Neural crest cell (in vitro differentiated cells): ENCODE data around the gene VRK2. TPM values are rescaled to one million over a fixed set of nuclear protein-coding genes. Genes with fewer than 3 reads are reported as not detected.
"Not testable (repeated sequence)": the region's sequence is repeated elsewhere in the genome, so short reads cannot be mapped to it uniquely, and the experiment has no call there.

ENCODE experiments used
- DNase-seq: peaks from one replicate; pipeline ENCODE4 v3.0.0; 2021; ENCODE audit warnings: low read depth, mixed read lengths, low spot score
- H3K27ac Mint-ChIP-seq: one replicate; pipeline ENCODE4 v1.8.0; 2021; ENCODE audit warnings: mild to moderate bottlenecking, mixed read lengths; ENCODE audit not compliant: unreplicated experiment
- H3K27me3 Mint-ChIP-seq: 2 replicates; pipeline ENCODE4 v1.8.0; 2021; ENCODE audit warnings: low read depth, mild to moderate bottlenecking, mixed read lengths
- H3K36me3 Mint-ChIP-seq: 2 replicates; pipeline ENCODE4 v1.8.0; 2021; ENCODE audit warnings: low read depth, mild to moderate bottlenecking, mixed read lengths
- H3K4me1 Mint-ChIP-seq: 2 replicates; pipeline ENCODE4 v1.8.0; 2021; ENCODE audit warnings: mixed read lengths
- H3K4me3 Mint-ChIP-seq: one replicate; pipeline ENCODE4 v1.8.0; 2021; ENCODE audit warnings: mild to moderate bottlenecking, mixed read lengths
- H3K9me3 Mint-ChIP-seq: 2 replicates; pipeline ENCODE4 v1.8.0; 2021; ENCODE audit warnings: mixed read lengths
- CTCF ChIP-seq: fragments of 200-600 bp; sonication (generic); conservative IDR thresholded peaks from 2 replicates; pipeline ENCODE4 v1.5.0; 2021; ENCODE audit warnings: antibody characterized with exemption, mild to moderate bottlenecking
- total RNA-seq: library from RNA; stranded (reverse); gene quantifications from 2 replicates; pipeline ENCODE4 v1.2.1, GENCODE V29; 2021

VRK2 gene
- total RNA-seq, 1 donor from 2014 or later, result 21.4 TPM

GRCh38 chr2:58073008-58073407 lies 26.4 kb downstream of the VRK2 start:
- Mint-ChIP-seq H3K27ac (no peak overlapping the region), H3K36me3 (peaks cover 34% of the 10 kb centered on the region), H3K4me3 (no peak overlapping the region), H3K9me3 (peaks cover 14% of the 10 kb centered on the region), H3K27me3 (no peaks in the 10 kb centered on the region), H3K4me1 (no peaks in the 10 kb centered on the region)
- no peak for DNase-seq
- TF ChIP-seq CTCF, result no peak

GRCh38 chr2:58073751-58074150 lies 27.1 kb downstream of the VRK2 start:
- H3K27ac Mint-ChIP-seq, result no peak overlapping the region
- no peaks in the 10 kb centered on the region for H3K4me1 Mint-ChIP-seq
- H3K9me3 Mint-ChIP-seq, result peaks cover 14% of the 10 kb centered on the region
- no peak for TF ChIP-seq CTCF
- H3K27me3 Mint-ChIP-seq, result no peaks in the 10 kb centered on the region
- H3K4me3 Mint-ChIP-seq, result no peak overlapping the region
- peaks cover 27% of the 10 kb centered on the region for H3K36me3 Mint-ChIP-seq
- DNase-seq, result no peak

GRCh38 chr2:58081000-58081399 lies 34.4 kb downstream of the VRK2 start:
- Mint-ChIP-seq H3K27me3 (no peaks in the 10 kb centered on the region), H3K27ac (no peak overlapping the region), H3K9me3 (no peaks in the 10 kb centered on the region), H3K4me1 (no peaks in the 10 kb centered on the region), H3K4me3 (no peak overlapping the region), H3K36me3 (peaks cover 4% of the 10 kb centered on the region)
- DNase-seq, result no peak
- TF ChIP-seq CTCF, result no peak

GRCh38 chr2:58089081-58089480 lies 42.5 kb downstream of the VRK2 start:
- Mint-ChIP-seq H3K27ac (no peak overlapping the region), H3K4me1 (no peaks in the 10 kb centered on the region), H3K36me3 (peaks cover 25% of the 10 kb centered on the region), H3K4me3 (no peak overlapping the region), H3K27me3 (no peaks in the 10 kb centered on the region), H3K9me3 (no peaks in the 10 kb centered on the region)
- no peak for DNase-seq
- TF ChIP-seq CTCF, result no peak

GRCh38 chr2:58092772-58093171 lies 46.2 kb downstream of the VRK2 start:
- H3K27ac Mint-ChIP-seq, DNase-seq, H3K9me3 Mint-ChIP-seq, H3K27me3 Mint-ChIP-seq, H3K4me1 Mint-ChIP-seq, H3K4me3 Mint-ChIP-seq: not testable (repeated sequence)
- H3K36me3 Mint-ChIP-seq, result peaks cover 31% of the 10 kb centered on the region

GRCh38 chr2:58097025-58097424 lies 50.4 kb downstream of the VRK2 start:
- Mint-ChIP-seq H3K36me3 (peaks cover 13% of the 10 kb centered on the region), H3K27me3 (no peaks in the 10 kb centered on the region), H3K4me3 (no peak overlapping the region), H3K4me1 (no peaks in the 10 kb centered on the region), H3K9me3 (peaks cover 7% of the 10 kb centered on the region), H3K27ac (no peak overlapping the region)
- DNase-seq, result no peak
- no peak for TF ChIP-seq CTCF
